ENCODE measurements around the gene FCN2. TPM values are rescaled to one million over a fixed set of nuclear protein-coding genes. Genes with fewer than 3 reads are reported as not detected.

Gene FCN2
- polyA plus RNA-seq, 1 of the 3 experiments (the other 2 are of a cell fraction), result not detected

GRCh38 chr9:134891713-134892112 is 11.1 kb downstream of the FCN2 start:
- ChIA-PET POLR2A (no interaction called here), CTCF (no interaction called here)
- no peaks in the 10 kb centered on the region for H3F3A ChIP-seq (replicated peaks; ENCODE audit: insufficient read depth)
- H3K36me3 ChIP-seq (replicated peaks in 1 of 2; ENCODE audit: control insufficient read depth in 1 of 2, insufficient read depth in 2 of 2, low read length in 1 of 2), result no peaks in the 10 kb centered on the region
- DNase-seq, result no peak
- no peak overlapping the region for H2AFZ ChIP-seq (ENCODE audit: low read depth)
- 0 out of 2 replicates have a peak, but pooled peaks cover 4% of the 10 kb centered on the region for H4K20me1 ChIP-seq (ENCODE audit: insufficient read depth)
- no peak overlapping the region for H3K27ac ChIP-seq (ENCODE audit: low read depth in 2 of 2, low read length in 1 of 2)
- H3K9me2 ChIP-seq, result no peaks in the 10 kb centered on the region
- H3K4me3 ChIP-seq (ENCODE audit: low read depth in 2 of 2, low read length in 1 of 2), result no peak overlapping the region
- peaks cover 7% of the 10 kb centered on the region; the same call in 1 of the 2 replicates for H3K27me3 ChIP-seq (ENCODE audit: insufficient read depth)
- no peaks in the 10 kb centered on the region for H3K9me3 ChIP-seq
- 40% methylated on average over 2 of the region's 5 CpGs for WGBS (ENCODE audit: low lambda C conversion rate)
- H3K4me1 ChIP-seq (ENCODE audit: control insufficient read depth in 1 of 2, insufficient read depth in 2 of 2, low read depth in 1 of 2, low read length in 1 of 2), result peaks cover 0 to 9% of the 10 kb centered on the region in 2 experiments; a peak in 2 of 4 replicates
- no peak for TF ChIP-seq RCOR1 (IDR thresholded peaks at IDR 0.05; ENCODE audit: low read length)
- TF ChIP-seq EZH2phosphoT487 (IDR thresholded peaks at IDR 0.05; ENCODE audit: borderline replicate concordance, low read depth), result no peak
- no peak for TF ChIP-seq RAD21 (IDR thresholded peaks at IDR 0.05; ENCODE audit: low read length)
- TF ChIP-seq NFIC (IDR thresholded peaks at IDR 0.05; ENCODE audit: borderline replicate concordance), result no peak
- TF ChIP-seq, protein P1, sequence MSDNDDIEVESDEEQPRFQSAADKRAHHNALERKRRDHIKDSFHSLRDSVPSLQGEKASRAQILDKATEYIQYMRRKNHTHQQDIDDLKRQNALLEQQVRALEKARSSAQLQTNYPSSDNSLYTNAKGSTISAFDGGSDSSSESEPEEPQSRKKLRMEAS (IDR thresholded peaks at IDR 0.05; ENCODE audit: low read depth), result no peak
- TF ChIP-seq MXI1 (IDR thresholded peaks at IDR 0.05; ENCODE audit: low read depth, low read length), result no peak
- no peak for TF ChIP-seq FOSL2 (IDR thresholded peaks at IDR 0.05; ENCODE audit: borderline replicate concordance, low read depth)
- no peak for TF ChIP-seq FOXM1 (IDR thresholded peaks at IDR 0.05; ENCODE audit: low read depth)
- TF ChIP-seq CHD2 (IDR thresholded peaks at IDR 0.05; ENCODE audit: low read length, partially characterized antibody), result no peak
- no peak for TF ChIP-seq TEAD4 (IDR thresholded peaks at IDR 0.05; ENCODE audit: borderline replicate concordance, insufficient read depth)
- TF ChIP-seq, protein P2, sequence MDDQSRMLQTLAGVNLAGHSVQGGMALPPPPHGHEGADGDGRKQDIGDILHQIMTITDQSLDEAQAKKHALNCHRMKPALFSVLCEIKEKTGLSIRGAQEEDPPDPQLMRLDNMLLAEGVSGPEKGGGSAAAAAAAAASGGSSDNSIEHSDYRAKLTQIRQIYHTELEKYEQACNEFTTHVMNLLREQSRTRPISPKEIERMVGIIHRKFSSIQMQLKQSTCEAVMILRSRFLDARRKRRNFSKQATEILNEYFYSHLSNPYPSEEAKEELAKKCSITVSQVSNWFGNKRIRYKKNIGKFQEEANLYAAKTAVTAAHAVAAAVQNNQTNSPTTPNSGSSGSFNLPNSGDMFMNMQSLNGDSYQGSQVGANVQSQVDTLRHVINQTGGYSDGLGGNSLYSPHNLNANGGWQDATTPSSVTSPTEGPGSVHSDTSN (IDR thresholded peaks at IDR 0.05), result no peak
- TF ChIP-seq RFX5 (IDR thresholded peaks at IDR 0.05; ENCODE audit: low read length), result no peak
- no peak for TF ChIP-seq MEF2A (IDR thresholded peaks at IDR 0.05; ENCODE audit: borderline replicate concordance, low read depth)
- TF ChIP-seq USF1 (IDR thresholded peaks at IDR 0.05; ENCODE audit: borderline replicate concordance, low read depth), result no peak
- TF ChIP-seq POLR2AphosphoS5 (IDR thresholded peaks at IDR 0.05; ENCODE audit: low read depth, low read length), result no peak
- no peak for TF ChIP-seq GABPA (IDR thresholded peaks at IDR 0.05; ENCODE audit: low read depth)
- TF ChIP-seq TCF12 (IDR thresholded peaks at IDR 0.05), result no peak
- TF ChIP-seq RXRA (IDR thresholded peaks at IDR 0.05; ENCODE audit: borderline replicate concordance, low read depth), result no peak
- H3K9ac ChIP-seq, result no peak overlapping the region
- no peak overlapping the region for H3K4me2 ChIP-seq
- no peaks in the 10 kb centered on the region for H3K79me2 ChIP-seq (ENCODE audit: insufficient read depth)

GRCh38 chr9:134892221-134892620 is 11.6 kb downstream of the FCN2 start:
- DNase-seq, result no peak
- CTCF ChIA-PET, result no interaction called here

More at GRCh38 chr9:134892221-134892620, 11.6 kb downstream of the FCN2 start:
- Histone ChIP-seq H3K9ac (no peak overlapping the region), H3K36me3 (replicated peaks in 1 of 2; ENCODE audit: control insufficient read depth in 1 of 2, insufficient read depth in 2 of 2, low read length in 1 of 2) (no peaks in the 10 kb centered on the region), H3F3A (replicated peaks; ENCODE audit: insufficient read depth) (no peaks in the 10 kb centered on the region), H4K20me1 (ENCODE audit: insufficient read depth) (0 out of 2 replicates have a peak, but pooled peaks cover 4% of the 10 kb centered on the region), H3K27ac (ENCODE audit: low read depth in 2 of 2, low read length in 1 of 2) (no peak overlapping the region), H3K9me3 (no peaks in the 10 kb centered on the region), H3K9me2 (no peaks in the 10 kb centered on the region), H2AFZ (ENCODE audit: low read depth) (no peak overlapping the region), H3K4me3 (ENCODE audit: low read depth in 2 of 2, low read length in 1 of 2) (no peak overlapping the region), H3K4me2 (no peak overlapping the region), H3K27me3 (ENCODE audit: insufficient read depth) (peaks cover 3% of the 10 kb centered on the region; the same call in 1 of the 2 replicates), H3K79me2 (ENCODE audit: insufficient read depth) (no peaks in the 10 kb centered on the region), H3K4me1 (ENCODE audit: control insufficient read depth in 1 of 2, insufficient read depth in 2 of 2, low read depth in 1 of 2, low read length in 1 of 2) (peaks cover 0 to 9% of the 10 kb centered on the region in 2 experiments; a peak in 2 of 4 replicates)
- TF ChIP-seq GATA2 (CRISPR knock-in tag; IDR thresholded peaks at IDR 0.05), result no peak
- TF ChIP-seq, protein P3, sequence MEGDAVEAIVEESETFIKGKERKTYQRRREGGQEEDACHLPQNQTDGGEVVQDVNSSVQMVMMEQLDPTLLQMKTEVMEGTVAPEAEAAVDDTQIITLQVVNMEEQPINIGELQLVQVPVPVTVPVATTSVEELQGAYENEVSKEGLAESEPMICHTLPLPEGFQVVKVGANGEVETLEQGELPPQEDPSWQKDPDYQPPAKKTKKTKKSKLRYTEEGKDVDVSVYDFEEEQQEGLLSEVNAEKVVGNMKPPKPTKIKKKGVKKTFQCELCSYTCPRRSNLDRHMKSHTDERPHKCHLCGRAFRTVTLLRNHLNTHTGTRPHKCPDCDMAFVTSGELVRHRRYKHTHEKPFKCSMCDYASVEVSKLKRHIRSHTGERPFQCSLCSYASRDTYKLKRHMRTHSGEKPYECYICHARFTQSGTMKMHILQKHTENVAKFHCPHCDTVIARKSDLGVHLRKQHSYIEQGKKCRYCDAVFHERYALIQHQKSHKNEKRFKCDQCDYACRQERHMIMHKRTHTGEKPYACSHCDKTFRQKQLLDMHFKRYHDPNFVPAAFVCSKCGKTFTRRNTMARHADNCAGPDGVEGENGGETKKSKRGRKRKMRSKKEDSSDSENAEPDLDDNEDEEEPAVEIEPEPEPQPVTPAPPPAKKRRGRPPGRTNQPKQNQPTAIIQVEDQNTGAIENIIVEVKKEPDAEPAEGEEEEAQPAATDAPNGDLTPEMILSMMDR (IDR thresholded peaks at IDR 0.05), result no peak
- no peak for TF ChIP-seq TCF12 (IDR thresholded peaks at IDR 0.05)
- 29% methylated on average over 3 of the region's 6 CpGs for WGBS (ENCODE audit: low lambda C conversion rate)
- POLR2A ChIA-PET, result no interaction called here
